SKM-1 treated with dmso at 0.1 percent for 144 hours (cell line): ENCODE data around the gene MAP1LC3A.

Experiments
- DNase-seq: peaks from one replicate; lab custom pipeline; 2025; ENCODE audit not compliant: unreplicated experiment; lab: John Stamatoyannopoulos, UW

MAP1LC3A gene

DNA sequence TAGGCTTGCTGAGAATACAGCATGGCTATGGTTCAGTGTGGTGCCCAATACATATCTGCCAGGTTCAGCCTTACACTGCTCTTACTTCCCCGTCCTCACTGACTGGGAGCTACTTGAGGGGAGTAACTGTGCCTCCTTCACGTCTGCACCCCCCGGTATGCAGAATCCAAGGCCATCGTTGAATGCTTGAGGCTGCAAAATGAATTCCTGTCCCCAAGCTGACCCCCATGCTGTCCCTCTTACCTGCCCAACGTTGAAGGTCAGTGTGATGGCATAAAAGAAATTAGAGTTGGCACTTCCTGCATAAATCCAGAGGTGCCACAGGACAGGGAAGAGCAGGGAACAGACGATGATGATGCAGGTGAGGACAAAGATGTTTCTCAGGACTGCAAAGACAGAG is 16.3 kb downstream of the MAP1LC3A start:
- DNase-seq, result no peak

DNA sequence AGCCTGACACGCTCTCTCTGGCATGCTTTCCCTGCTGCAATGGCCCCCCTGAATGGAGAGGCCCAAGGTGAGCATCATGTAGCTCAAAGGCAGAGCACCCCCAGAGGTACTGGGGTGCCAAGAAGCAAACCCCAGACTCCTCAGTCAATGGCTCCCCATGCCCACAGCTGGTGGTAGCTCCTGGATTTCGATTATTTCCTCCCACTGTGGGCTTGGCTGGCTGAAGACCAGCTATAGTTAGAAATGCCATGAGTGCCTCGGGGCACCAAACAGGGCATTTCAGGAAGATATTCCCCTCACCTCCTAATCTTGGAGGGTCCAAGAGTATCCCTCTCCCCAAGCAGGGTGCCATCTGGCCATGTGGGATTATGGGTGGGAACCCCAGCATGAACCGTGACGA is 16.8 kb downstream of the MAP1LC3A start:
- DNase-seq, result no peak

DNA sequence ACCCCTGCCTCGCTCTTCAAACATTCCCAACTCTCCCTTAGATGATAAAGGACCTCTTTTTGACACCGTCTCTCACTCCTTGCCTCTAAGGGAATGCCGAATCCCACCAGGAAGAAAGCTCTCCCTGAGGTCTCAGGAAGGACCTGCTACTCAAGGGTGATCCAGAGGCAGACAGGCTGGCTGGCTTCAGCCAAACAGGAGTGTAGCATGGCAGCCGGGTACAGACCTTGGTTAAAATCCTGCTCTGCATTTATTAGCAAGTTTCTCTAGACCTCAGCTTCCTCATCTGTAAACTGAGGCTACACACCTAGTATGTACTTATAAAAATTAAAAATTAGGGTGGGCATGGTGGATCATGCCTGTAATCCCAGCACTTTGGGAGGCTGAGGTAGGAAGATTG is 17.2 kb downstream of the MAP1LC3A start:
- DNase-seq, result no peak

DNA sequence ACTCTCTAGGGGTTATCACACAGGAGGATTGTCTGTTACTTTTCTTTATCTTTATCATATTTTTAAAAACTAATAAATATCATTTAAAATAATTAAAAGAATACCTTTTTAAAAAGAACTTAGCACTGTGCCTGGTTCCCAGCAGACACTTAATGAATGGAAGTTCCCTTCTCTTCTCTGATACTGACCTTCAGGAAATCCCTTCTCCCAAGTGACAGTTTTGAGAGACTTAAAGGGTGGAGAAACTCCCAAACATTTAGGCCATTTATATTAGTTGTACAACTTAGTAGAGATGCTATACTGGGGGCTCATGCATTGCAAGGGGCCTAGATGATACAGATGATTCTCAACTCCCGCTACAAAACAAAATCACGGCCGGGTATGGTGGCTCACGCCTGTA is 18.5 kb downstream of the MAP1LC3A start:
- no peak for DNase-seq

DNA sequence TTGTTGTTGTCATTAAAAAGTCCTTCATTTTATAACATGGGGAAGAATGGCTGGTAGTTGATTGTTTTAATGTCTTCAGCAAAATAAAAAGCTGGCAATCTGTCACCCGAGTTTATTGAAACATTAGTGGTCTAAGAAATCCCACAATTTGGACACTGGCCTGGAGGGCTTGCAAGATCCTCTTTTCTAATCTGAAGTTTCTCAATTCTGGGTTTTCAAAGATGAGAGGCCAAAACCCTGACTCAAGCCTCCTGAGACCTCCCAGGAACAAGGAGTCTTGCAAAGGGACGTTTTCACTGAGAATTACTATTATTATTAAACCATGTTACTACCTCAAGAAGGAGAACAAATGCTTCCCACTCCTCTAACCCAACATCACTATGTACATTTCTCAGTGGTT is 19.5 kb downstream of the MAP1LC3A start:
- DNase-seq, result no peak

DNA sequence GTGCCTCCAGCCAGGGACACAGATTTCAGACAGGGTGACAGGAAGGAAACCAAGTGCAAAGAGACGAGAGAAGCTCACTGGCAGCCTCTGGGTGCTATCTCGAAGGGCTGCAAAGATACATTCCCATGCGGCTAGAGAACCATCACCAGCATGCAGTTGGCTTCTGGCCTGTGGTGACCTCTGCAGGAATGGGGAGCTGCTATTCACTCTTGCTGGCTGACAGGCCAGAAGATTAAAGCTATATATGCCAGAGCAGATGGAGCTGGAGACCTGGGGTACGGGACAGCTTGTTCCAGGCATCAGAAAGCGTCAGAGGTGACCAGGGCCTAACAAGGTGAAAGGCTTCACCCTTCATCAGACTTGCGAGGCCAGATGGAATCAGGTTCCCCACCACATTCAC is 20.0 kb downstream of the MAP1LC3A start:
- DNase-seq, result no peak

DNA sequence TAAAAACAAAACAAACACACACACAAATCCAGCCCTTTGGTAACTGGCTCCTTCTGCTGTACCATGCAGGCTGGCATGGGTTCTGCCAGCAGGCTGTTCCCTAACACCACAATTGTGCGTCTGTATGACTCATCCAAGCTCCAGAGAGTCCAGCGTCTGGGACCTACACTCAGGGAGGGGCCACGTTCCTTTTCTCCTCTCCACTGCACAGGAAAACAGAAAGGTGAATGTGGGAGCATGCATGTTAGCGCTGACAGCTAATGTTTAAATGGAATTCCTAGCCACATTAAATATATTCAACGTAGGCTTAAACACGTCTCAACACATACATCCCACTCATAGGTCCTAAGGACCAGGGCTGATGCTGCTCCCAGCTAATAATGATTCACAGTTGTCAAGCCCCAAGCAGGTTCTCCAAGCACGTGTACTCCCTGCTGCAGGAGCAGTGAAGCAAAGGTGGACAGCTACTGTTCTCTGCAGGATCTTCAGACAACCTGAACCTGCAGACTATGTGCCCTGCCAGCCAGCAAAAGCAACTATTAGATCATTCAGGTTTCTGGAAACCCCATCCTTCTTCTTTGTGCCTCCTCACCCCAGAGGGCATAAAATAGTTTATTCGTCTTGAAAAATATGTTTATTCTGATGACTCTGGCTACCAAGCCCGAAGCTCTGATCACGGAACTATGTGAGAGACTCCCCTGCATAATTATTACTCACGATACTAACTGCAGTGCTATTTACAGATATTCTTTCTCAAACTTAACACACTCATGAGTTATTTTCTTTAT is 20.9 kb downstream of the MAP1LC3A start:
- DNase-seq, result no peak

DNA sequence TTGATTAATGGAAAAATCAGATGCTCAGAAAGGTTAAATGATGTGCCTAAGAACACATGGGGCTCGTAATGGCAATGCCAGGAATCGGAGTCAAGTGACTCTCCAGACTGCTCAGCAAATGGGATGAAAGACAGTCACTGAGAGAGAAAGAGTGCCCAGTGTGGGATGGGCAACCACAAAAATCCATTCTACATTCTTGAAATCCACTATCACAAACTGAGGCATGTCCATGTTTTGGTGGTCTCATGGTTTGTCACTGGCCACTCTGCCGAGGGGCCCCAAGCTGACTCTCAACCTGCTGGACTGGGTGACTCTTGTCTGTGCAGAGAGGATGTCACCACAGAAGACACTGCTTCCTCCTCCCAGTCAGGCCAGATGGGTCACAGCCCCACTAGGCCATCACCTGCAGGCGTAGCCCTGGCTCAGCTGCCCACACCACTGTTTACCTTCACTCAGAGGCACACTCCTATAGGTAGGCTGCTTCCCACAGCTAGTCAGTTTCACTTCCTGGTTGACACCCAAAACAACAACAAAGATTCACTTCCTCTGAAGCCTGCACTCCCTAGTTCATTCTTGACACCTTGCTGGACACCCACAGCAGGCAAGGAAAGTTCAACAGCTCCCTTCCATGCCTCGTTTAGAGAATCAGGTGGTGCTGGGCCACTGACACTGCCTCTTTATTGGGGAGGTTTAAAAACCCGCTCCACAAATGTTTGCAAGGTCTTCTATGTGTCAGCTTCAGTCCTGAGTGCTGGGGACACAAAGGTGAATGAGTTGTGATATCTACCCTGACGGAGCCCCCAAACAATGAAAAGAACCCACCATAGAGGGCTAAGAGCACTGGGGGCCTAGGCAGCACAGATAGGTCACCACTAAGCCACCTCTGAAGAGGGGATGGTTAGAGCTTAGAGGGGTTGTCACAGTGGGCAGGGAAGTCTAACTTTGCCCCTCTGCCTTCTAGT is 21.7 kb downstream of the MAP1LC3A start:
- DNase-seq, result no peak

DNA sequence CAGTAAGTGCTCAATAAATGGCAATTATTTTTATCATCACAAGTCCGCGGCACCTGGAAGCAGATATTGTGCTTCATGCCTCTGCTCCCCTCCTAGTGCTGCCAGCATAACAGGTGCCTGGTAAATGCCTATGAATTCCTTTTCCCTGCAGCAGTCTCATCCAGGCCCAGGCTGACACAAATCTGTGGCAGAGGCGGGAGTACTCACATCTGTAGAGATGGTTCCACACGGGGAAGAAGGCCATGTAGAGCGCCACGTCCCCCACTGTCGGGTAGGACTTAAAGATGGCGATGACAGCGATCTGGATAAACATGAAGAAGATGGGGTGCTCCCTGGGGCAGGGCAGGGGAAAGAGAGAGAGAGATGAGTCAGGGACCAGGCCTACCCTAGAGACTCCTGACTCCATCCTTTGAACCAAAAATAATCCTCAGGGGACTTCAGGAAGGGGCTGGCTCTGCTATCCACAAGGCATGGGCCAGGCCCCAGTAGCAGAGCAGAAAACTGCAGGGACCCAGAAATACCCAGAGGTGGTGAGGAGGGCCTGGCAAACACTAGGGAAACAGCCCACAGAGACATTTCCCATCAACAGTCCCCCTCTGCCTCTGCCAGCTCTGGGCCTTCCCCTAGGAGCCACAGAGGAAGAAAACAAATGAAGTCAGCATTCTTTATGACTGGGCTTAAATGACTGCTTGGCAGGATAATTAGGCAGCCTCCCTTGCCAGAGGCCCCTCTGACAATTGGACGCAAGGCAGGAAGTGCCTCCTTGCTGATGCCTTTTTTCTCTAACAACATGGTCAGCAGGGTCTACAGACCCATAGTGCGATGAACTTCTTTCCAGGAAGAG is 23.0 kb downstream of the MAP1LC3A start:
- DNase-seq, result no peak

DNA sequence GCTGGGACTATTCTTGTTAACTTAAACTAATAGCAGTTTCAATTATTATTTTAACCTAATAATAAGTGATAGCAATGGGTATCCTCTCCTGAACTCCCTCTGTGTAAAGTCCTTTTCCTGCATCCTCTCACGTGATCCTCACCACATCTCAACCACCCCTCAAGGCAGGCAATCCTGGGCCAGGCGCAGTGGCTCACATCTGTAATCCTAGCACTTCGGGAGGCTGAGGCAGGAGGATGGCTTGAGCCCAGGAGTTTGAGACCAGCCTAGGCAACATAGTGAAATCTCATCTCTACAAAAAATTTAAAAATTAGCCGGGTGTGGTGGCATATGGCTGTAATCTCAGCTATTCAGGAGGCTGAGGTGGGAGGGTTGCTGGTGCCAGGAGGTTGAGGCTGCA is 23.7 kb downstream of the MAP1LC3A start:
- DNase-seq, result no peak

DNA sequence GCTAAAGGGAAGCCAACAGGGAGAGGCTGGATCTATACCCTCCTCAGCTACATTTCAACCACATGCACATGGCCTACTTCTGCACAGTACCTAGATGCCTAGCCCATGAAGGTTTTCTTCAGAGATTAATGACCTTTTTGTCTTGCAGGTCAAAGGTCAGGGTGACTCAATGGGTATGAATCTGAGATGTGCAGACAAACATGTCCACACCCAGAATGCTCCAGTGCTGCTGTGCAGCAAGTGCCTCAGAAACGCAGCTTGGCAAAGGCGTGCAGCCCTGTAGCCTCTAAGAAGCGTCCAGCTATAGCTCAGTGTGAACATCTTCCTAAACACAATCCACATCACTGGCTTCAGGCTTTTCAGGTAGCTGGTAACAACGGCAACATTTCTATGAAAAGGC is 24.4 kb downstream of the MAP1LC3A start:
- no peak for DNase-seq

DNA sequence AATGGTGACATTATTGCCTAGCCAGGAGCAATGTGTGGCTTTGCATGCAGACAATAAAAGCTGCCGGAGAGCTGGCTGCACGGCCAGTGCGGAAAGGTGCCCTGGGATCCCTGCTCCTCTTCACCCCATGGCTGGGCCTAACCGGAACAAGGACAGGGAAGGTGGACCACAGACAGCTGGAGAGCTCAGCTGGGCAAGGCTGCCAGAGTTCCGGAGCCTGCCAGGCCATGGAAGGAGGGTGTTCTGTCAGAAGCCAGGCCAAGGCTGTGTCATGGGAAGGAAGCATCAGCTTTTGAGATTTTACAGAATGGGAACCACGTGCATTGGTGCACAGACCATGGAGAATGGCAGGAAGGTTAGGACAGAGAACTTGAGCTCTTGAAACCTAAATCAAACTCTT is 25.0 kb downstream of the MAP1LC3A start:
- no peak for DNase-seq

DNA sequence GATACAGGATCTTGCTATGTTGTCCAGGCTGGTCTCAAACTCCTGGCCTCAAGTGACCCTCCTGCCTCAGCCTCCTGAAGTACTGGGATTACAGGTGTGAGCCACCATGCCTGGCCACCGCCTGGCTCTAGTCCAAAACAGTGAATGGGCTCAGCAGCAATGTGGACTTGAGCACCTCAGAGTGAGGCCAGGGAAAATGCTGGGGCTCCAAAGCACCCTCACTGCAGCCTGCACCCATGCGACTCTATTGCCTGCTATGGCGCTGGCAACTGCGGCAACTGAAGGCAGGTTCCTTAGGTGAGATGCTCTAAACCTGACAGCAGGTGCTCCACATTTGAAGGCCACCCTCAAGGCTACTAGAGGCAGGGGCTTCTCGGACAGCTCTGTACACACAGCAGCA is 26.5 kb downstream of the MAP1LC3A start:
- DNase-seq, result no peak

DNA sequence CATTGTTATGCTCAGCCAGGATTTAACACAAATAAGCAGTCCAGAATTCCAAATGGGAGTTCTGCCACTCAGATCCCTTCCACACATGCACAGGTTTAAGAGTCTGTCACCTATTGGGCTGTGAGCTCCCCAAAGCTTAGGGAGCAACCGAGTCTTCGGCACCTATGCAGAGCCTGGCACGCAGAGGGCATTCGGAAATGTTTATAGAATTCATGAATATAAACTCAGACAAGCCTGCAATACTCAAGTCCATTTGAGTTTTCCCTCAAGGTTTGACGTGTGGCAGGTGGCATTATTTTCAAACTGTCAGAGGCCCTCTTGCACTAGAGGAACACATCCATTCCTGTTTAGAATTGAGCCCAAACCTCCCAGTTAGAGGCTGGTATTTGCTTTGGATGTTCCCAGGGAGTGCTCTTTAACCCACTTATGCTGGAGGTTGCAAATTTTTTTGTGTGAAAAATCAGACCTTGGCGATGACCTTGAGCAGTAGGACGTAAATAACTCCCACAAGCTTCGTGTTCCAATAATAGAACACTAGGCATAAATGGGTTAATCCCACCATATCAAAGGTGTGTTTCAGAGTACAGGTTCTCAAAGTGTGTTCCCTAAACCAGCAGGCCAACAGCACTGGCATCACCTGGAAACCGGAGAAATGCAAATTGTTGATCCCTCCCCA is 28.1 kb downstream of the MAP1LC3A start:
- DNase-seq, result no peak

DNA sequence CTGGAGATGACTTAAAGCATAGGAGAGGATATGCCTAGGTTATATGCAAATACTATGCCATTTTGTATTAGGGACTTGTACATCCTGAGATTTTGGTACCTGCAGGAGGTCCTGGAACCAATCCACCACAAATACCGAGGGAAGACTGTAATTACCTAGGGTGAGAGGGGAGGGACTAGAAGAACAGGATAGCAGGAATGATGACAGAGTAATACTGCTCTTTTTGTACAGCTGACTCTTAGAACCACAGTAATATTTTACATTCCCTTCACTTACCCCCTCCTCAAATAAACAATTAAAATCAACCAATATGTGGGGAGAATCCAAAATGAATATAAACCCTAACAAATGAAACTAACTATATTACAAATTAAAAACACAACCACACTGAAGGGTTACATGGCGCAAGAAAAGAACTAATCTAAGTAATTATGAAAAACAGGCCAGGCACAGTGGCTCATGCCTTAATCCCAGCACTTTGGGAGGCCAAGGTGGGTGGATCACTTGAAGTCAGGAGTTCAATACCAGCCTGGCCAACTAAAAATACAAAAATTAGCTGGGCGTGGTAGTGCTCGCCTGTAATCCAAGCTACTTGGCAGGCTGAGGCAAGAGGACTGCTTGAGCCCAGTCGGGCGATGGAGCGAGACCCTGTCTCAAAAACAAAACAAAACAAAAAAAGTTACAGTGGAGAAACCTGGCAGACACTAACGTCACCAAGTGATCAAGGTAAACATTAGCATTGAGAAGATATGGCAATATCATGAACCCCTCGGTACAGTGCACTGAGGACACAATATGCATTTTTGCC is 37.1 kb downstream of the MAP1LC3A start:
- DNase-seq, result no peak

DNA sequence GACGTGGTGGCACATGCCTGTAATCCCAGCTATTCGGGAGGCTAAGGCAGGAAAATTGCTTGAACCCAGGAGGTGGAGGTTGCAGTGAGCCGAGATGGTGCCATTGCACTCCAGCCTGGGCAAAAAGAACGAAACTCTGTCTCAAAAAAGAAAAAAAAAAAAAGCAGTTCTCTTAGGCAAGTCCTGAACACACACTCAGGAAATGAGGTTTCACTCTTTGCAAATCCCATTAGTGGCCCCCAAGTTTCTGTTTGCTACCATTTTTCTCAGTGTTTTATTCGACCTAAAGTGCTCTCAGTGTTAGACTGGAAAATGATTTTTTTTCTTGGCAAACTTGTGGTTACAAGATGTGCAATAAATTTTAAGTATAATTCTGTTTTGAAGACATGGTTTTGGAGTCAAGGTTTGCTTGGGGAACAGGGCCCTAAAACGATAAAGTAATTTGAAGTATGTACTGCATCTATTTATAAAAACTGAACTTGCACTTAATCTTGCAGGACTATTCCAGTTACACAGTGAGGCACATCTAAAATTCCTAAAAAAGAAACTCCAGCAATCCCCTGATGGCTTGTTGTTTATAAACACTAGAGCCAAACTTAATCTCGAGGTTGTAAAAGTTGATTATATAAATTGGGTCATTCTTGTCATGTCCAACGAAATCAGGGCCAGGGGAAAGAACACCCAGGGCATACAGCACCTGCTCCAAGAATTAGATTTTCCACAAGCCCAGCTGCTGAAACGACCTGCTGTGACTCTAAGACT is 42.6 kb downstream of the MAP1LC3A start:
- DNase-seq, result no peak

DNA sequence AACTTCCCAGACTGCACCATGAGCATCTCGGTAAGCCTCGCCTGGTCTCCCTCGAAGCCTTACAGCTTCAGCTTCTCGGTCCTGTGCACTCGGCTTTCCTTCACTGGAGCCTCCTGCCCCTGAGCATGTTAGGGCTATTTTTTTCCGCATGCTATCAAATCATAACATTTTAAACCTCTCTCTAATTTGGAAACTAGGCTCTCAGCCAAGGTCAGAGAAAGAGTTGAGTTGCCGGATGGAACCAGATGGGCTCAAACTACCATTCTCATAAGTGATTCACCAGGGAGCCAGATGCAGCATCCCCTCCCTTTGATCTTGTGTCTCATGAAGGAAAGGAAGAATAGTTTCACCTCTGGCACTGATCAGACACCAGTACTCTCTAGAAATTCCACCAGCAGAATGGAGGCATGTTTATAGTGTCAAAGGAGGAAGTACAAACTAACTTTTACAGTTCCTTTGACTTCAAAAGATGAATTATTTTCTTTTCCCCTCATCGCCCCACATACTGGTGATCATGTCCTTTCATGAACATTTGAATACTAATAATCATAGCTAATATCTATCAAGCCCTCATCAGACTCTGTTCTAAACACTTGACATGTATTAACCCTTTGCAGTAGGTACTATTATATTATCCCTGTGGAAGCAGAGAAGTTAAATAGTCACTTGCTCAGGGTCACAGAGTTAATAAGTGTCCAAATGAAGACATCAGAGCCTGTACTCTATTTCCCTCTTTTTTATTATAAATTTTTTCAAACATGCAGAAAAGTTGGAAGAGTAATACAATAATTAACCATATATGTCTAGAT is 46.7 kb downstream of the MAP1LC3A start:
- DNase-seq, result no peak

DNA sequence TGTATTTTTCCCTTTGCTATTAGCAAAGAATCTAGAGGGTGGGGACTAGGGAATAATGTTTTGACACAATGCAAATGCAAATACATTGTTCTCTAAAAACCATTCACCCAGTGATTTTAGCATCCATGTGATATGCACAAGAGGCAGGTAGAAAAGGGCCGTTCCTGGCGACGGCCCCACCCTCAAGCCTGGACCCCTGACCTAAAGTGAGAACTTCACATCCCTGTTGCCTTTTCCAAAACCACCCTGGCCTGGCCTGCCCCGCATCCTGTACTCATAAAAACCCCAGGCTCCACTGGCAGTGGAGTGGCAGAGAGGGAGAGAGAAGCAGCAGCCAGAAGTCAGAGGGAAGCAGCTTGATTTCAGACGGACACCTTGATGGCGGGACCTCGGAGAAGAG is 48.5 kb downstream of the MAP1LC3A start:
- no peak for DNase-seq
